GM23248 (cell line): ENCODE results near the gene ITPKB.

Experiments
- EZH2 ChIP-seq: fragments of 200-600 bp; sonication (generic); IDR thresholded peaks from 2 replicates; pipeline ENCODE4 v1.6.1; 2018; ENCODE audit warnings: antibody characterized with exemption, mild to moderate bottlenecking; ENCODE audit not compliant: insufficient read depth, poor library complexity, severe bottlenecking
- EZH2phosphoT487 ChIP-seq: fragments of 200-600 bp; sonication (generic); IDR thresholded peaks from 2 replicates; pipeline ENCODE4 v1.6.1; 2018; ENCODE audit warnings: antibody characterized with exemption, moderate library complexity, mild to moderate bottlenecking, low read depth; ENCODE audit not compliant: insufficient read depth

DNA sequence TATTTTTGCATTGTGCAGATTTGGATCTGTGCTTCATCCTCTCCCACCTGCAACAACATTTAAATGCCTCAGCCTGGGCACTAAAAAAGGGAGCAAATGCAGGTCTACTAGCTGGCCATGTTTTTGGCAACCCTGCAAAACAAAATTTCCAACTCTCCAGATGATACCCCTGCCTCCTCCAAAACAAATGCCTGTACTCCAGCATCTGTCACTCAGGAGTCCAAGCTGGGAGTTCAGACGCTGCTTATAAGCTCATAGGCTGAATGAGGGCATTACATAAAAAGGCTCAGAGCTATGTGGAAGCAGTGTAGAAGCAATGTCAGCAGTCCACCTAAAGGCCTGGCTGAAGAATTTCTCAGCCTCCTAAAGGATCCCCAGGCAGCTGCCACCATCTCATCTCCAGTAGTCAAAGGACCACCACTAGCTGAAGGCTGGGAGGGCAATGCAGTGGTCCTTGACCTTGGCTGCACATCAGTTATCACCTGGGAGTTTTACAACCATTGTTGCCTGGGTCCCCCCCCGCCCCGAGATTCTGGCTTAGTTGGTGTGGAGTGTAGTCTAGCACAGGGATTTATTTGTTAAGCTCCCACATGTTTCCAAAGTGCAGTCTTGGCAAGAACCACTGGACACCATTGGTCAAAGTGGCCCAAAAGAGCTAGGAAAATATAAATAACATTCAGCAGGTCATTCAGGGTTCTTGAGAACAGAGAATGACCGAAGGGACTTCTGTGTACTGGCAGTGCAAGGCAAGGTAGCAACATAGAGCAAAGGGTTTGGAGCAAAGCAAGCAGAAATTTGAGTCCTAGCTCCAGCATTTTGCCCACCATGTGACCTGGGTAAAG is 57.2 kb downstream of the ITPKB start:
- TF ChIP-seq EZH2 (no peak), EZH2phosphoT487 (no peak)
